GM18520 (cell line): ENCODE measurements around the gene THNSL1.
"Not testable (repeated sequence)": the region's sequence is repeated elsewhere in the genome, so short reads cannot be mapped to it uniquely, and the experiment has no call there.

Source experiments
- ATAC-seq: cut with Tn5 transposase; IDR thresholded peaks from one replicate; pipeline ENCODE4 v1.9.1; 2021; ENCODE audit not compliant: unreplicated experiment

THNSL1 gene

GRCh38 chr10:25016376-25017153, at the start of gene THNSL1:
THNSL1 (plus strand) TSS chr10:25016612; CDS start chr10:25023224, 6,612 bp downstream.
- peak; percentile 99 for ATAC-seq

- no peak for ATAC-seq
Measured at GRCh38 chr10:24966962-24967481, 49.4 kb upstream of the THNSL1 start.

- no peak for ATAC-seq
Measured at GRCh38 chr10:24968349-24968748, 48.1 kb upstream of the THNSL1 start.

- not testable (repeated sequence) for ATAC-seq
Measured at GRCh38 chr10:24968951-24969350, 47.5 kb upstream of the THNSL1 start.

- ATAC-seq: no peak
Measured at GRCh38 chr10:24969841-24970281, 46.6 kb upstream of the THNSL1 start.

- ATAC-seq: no peak
Measured at GRCh38 chr10:24971374-24971773, 45.0 kb upstream of the THNSL1 start.

- no peak for ATAC-seq
Measured at GRCh38 chr10:24973163-24973562, 43.2 kb upstream of the THNSL1 start.

- ATAC-seq: no peak
Measured at GRCh38 chr10:24974976-24975375, 41.4 kb upstream of the THNSL1 start.

GRCh38 chr10:24979685-24980084, 36.7 kb upstream of the THNSL1 start:
- no peak for ATAC-seq

GRCh38 chr10:24981161-24981710, 35.2 kb upstream of the THNSL1 start:
- ATAC-seq: no peak

GRCh38 chr10:24982319-24983112, 33.9 kb upstream of the THNSL1 start:
- no peak for ATAC-seq

- ATAC-seq: no peak
Measured at GRCh38 chr10:24983130-24983529, 33.3 kb upstream of the THNSL1 start.

GRCh38 chr10:24983946-24984345, 32.5 kb upstream of the THNSL1 start:
- no peak for ATAC-seq

GRCh38 chr10:24984906-24985305, 31.5 kb upstream of the THNSL1 start:
- ATAC-seq: no peak

GRCh38 chr10:24988831-24989640, 27.4 kb upstream of the THNSL1 start:
- ATAC-seq: no peak

GRCh38 chr10:24989867-24990266, 26.5 kb upstream of the THNSL1 start:
- ATAC-seq: no peak

- ATAC-seq: no peak
Measured at GRCh38 chr10:24991298-24991697, 25.1 kb upstream of the THNSL1 start.

- ATAC-seq: no peak
Measured at GRCh38 chr10:24992512-24993133, 23.8 kb upstream of the THNSL1 start.

GRCh38 chr10:24993237-24993958, 23.0 kb upstream of the THNSL1 start:
- ATAC-seq: no peak

- no peak for ATAC-seq
Measured at GRCh38 chr10:24995072-24995471, 21.3 kb upstream of the THNSL1 start.
